ENCODE results near the gene IL17RC.

IL17RC gene

DNA sequence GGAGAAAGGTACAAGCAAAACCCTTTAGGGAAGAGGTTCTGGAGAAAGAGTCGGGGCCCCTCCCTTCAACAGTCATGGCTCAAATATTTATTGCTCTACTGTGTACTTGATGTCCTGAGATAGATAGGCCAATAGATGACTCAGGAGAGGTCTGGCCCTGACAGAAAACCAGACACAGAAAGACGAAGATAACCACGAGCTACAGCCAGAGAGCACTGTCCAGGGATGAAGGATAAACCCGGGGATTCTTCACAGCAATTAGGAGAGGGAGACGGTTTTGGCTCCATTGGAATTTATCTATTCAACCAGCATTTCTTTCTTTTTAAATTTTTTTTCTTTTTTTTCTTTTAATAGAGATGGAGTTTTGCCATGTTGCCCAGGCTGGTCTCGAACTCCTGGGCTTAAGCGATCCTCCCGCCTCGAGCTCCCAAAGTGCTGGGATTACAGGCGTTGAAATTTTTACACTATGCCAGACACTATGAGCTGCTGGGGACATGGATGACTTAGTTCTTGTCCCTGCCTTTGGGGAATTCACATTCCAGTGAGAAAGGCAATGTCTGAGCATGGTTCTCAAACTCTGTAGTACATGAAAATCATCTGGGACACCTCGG, 32.2 kb upstream of the IL17RC start:
- Histone ChIP-seq H2AK5ac (ENCODE audit: low read depth, low read length) (no peak overlapping the region), H3K4me2 (ENCODE audit: insufficient read depth, low read length, poor library complexity, severe bottlenecking) (no peak overlapping the region), H3K27me3 (ENCODE audit: control insufficient read depth in 3 of 3, insufficient read depth in 3 of 3, low read depth in 1 of 3, low read length in 3 of 3) (peaks cover 0 to 11% (median 0%) of the 10 kb centered on the region in 3 experiments), H4K8ac (ENCODE audit: low read depth, low read length) (no peak overlapping the region), H3K27ac (replicated peaks; ENCODE audit: low read length) (no peak overlapping the region), H2BK5ac (ENCODE audit: low read length) (no peak overlapping the region), H2BK120ac (ENCODE audit: low read depth, low read length) (no peak overlapping the region), H4K91ac (ENCODE audit: low read depth, low read length, poor library complexity) (no peak overlapping the region), H3K18ac (ENCODE audit: low read length) (no peak overlapping the region), H3K14ac (ENCODE audit: low read length) (no peak overlapping the region), H2AFZ (ENCODE audit: low read length) (no peak overlapping the region), H2BK15ac (ENCODE audit: low read length) (no peak overlapping the region), H3K79me1 (ENCODE audit: low read depth, low read length) (no peaks in the 10 kb centered on the region), H3K23ac (ENCODE audit: low read depth, low read length, poor library complexity) (no peak overlapping the region), H2BK12ac (ENCODE audit: low read length) (no peak overlapping the region), H3K9me3 (replicated peaks in 1 of 2; ENCODE audit: control insufficient read depth in 2 of 2, insufficient read depth in 1 of 2, low read depth in 1 of 2, low read length in 2 of 2) (no peaks in the 10 kb centered on the region), H3K4me3 (ENCODE audit: low read length in 2 of 2) (no peak overlapping the region), H3K4me1 (ENCODE audit: control insufficient read depth in 2 of 2, insufficient read depth in 1 of 2, low read depth in 1 of 2, low read length in 2 of 2) (no peaks in the 10 kb centered on the region), H3K4ac (ENCODE audit: low read length) (no peak overlapping the region), H3K36me3 (replicated peaks in 1 of 2; ENCODE audit: control insufficient read depth in 2 of 2, insufficient read depth in 2 of 2, low read length in 2 of 2) (no peaks in the 10 kb centered on the region), H3K9ac (ENCODE audit: low read depth, low read length, poor library complexity) (no peak overlapping the region)
- no CpG with 5 or more reads among the region's 11 CpGs for WGBS, 2 donors (ENCODE audit: extremely low coverage in 2 of 2, insufficient read length in 2 of 2, insufficient replicate concordance in 1 of 2)
- no peak for DNase-seq (ENCODE audit: low spot score)

DNA sequence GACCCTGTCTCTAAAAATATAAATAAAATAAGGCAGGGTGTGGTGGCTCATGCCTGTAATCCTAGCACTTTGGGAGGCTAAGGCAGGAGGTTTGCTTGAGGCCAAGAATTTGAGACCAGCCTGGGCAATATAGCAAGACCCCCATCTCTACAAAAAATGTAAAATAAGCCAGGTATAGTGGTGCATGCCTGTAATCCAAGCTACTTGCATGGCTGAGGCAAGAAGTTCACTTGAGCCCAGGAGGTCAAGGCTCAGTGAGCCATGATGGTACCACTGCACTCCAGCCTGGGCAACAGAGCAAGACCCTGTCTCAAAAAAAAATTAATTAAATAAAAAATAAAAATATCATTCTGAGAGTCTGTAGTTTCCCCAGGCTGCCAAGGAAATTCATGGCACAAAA, 30.6 kb upstream of the IL17RC start:
- Histone ChIP-seq H3K36me3 (replicated peaks in 1 of 2; ENCODE audit: control insufficient read depth in 2 of 2, insufficient read depth in 2 of 2, low read length in 2 of 2) (no peaks in the 10 kb centered on the region), H4K8ac (ENCODE audit: low read depth, low read length) (no peak overlapping the region), H2BK12ac (ENCODE audit: low read length) (no peak overlapping the region), H3K9ac (ENCODE audit: low read depth, low read length, poor library complexity) (no peak overlapping the region), H3K18ac (ENCODE audit: low read length) (no peak overlapping the region), H3K79me1 (ENCODE audit: low read depth, low read length) (peaks cover 5% of the 10 kb centered on the region), H2BK120ac (ENCODE audit: low read depth, low read length) (no peak overlapping the region), H3K4me1 (ENCODE audit: control insufficient read depth in 2 of 2, insufficient read depth in 1 of 2, low read depth in 1 of 2, low read length in 2 of 2) (no peaks in the 10 kb centered on the region), H3K14ac (ENCODE audit: low read length) (no peak overlapping the region), H3K4me3 (ENCODE audit: low read length in 2 of 2) (no peak overlapping the region), H2AK5ac (ENCODE audit: low read depth, low read length) (no peak overlapping the region), H3K4ac (ENCODE audit: low read length) (no peak overlapping the region), H2BK5ac (ENCODE audit: low read length) (no peak overlapping the region), H3K27ac (replicated peaks; ENCODE audit: low read length) (no peak overlapping the region), H3K27me3 (ENCODE audit: control insufficient read depth in 3 of 3, insufficient read depth in 3 of 3, low read depth in 1 of 3, low read length in 3 of 3) (peaks cover 0 to 8% (median 0%) of the 10 kb centered on the region in 3 experiments), H2AFZ (ENCODE audit: low read length) (no peak overlapping the region), H3K9me3 (replicated peaks in 1 of 2; ENCODE audit: control insufficient read depth in 2 of 2, insufficient read depth in 1 of 2, low read depth in 1 of 2, low read length in 2 of 2) (no peaks in the 10 kb centered on the region), H4K91ac (ENCODE audit: low read depth, low read length, poor library complexity) (no peak overlapping the region), H3K23ac (ENCODE audit: low read depth, low read length, poor library complexity) (no peak overlapping the region), H2BK15ac (ENCODE audit: low read length) (no peak overlapping the region), H3K4me2 (ENCODE audit: insufficient read depth, low read length, poor library complexity, severe bottlenecking) (no peak overlapping the region)
- DNase-seq (ENCODE audit: low spot score), result no peak

DNA sequence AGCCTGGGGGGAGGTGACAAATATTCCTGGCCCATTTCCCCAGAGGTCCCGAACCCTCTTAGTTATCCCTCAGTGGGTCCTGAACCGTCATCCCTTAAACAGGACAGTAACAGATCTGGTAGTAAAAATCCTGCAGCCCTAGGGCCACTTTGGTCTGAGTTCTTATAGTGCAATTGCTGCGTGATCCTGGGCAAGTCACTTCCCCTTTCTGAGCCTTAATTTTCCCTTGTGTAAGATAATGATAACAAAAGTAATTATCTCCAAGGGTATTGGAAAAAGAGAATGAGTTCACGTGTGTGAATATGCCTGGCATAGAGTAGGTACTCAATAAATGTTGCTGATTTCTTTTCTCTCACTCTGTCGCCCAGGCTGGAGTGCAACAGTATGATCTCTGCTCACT, 29.4 kb upstream of the IL17RC start:
- H3K9me3 ChIP-seq (replicated peaks in 1 of 2; ENCODE audit: control insufficient read depth in 2 of 2, insufficient read depth in 1 of 2, low read depth in 1 of 2, low read length in 2 of 2), result peaks cover 0 to 3% of the 10 kb centered on the region in 2 donors
- H3K4me1 ChIP-seq (ENCODE audit: control insufficient read depth in 2 of 2, insufficient read depth in 1 of 2, low read depth in 1 of 2, low read length in 2 of 2), result peaks cover 0 to 1% of the 10 kb centered on the region in 2 donors

DNA sequence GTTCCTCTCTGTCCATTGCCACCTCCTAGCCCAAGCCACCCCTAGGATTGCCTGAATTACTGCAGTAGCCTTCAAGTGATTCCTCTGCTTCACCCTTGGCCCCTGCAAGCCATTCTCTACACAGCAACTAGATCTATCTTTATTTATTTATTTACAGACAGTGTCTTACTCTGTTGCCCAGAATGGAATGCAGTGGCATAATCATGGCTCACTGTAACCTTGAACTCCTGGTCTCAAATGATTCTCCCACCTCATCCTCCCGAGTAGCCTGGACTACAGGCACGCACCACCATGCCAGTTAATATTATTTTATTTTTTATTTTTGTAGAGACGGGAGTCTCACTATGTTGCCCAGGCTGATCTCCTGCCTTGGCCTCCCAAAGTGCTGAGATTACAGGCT, 28.4 kb upstream of the IL17RC start:
- Histone ChIP-seq H3K27me3 (ENCODE audit: control insufficient read depth in 3 of 3, insufficient read depth in 3 of 3, low read depth in 1 of 3, low read length in 3 of 3) (peaks cover 0 to 8% (median 0%) of the 10 kb centered on the region in 3 experiments), H3K27ac (replicated peaks; ENCODE audit: low read length) (no peak overlapping the region), H3K79me1 (ENCODE audit: low read depth, low read length) (peaks cover 5% of the 10 kb centered on the region), H2BK120ac (ENCODE audit: low read depth, low read length) (no peak overlapping the region), H4K91ac (ENCODE audit: low read depth, low read length, poor library complexity) (no peak overlapping the region), H3K9ac (ENCODE audit: low read depth, low read length, poor library complexity) (no peak overlapping the region), H3K36me3 (replicated peaks in 1 of 2; ENCODE audit: control insufficient read depth in 2 of 2, insufficient read depth in 2 of 2, low read length in 2 of 2) (peaks cover 11 to 20% of the 10 kb centered on the region in 2 donors), H2BK15ac (ENCODE audit: low read length) (no peak overlapping the region), H3K9me3 (replicated peaks in 1 of 2; ENCODE audit: control insufficient read depth in 2 of 2, insufficient read depth in 1 of 2, low read depth in 1 of 2, low read length in 2 of 2) (peaks cover 0 to 3% of the 10 kb centered on the region in 2 donors), H3K14ac (ENCODE audit: low read length) (no peak overlapping the region), H3K23ac (ENCODE audit: low read depth, low read length, poor library complexity) (no peak overlapping the region), H2BK12ac (ENCODE audit: low read length) (no peak overlapping the region), H3K18ac (ENCODE audit: low read length) (no peak overlapping the region), H2AK5ac (ENCODE audit: low read depth, low read length) (no peak overlapping the region), H2BK5ac (ENCODE audit: low read length) (no peak overlapping the region), H3K4me3 (ENCODE audit: low read length in 2 of 2) (no peak overlapping the region), H4K8ac (ENCODE audit: low read depth, low read length) (no peak overlapping the region), H3K4me2 (ENCODE audit: insufficient read depth, low read length, poor library complexity, severe bottlenecking) (no peak overlapping the region), H3K4ac (ENCODE audit: low read length) (no peak overlapping the region), H3K4me1 (ENCODE audit: control insufficient read depth in 2 of 2, insufficient read depth in 1 of 2, low read depth in 1 of 2, low read length in 2 of 2) (peaks cover 0 to 1% of the 10 kb centered on the region in 2 donors), H2AFZ (ENCODE audit: low read length) (no peak overlapping the region)
- WGBS, 2 donors (ENCODE audit: extremely low coverage in 2 of 2, insufficient read length in 2 of 2, insufficient replicate concordance in 1 of 2), result no CpG with 5 or more reads among the region's 3 CpGs
- DNase-seq (ENCODE audit: low spot score), result no peak

More for the DNA sequence above, 29.4 kb upstream of the IL17RC start:
- H3K4me3 ChIP-seq (ENCODE audit: low read length in 2 of 2), result no peak overlapping the region
- H4K91ac ChIP-seq (ENCODE audit: low read depth, low read length, poor library complexity), result no peak overlapping the region
- no peak overlapping the region for H2AFZ ChIP-seq (ENCODE audit: low read length)
- H3K23ac ChIP-seq (ENCODE audit: low read depth, low read length, poor library complexity), result no peak overlapping the region
- H3K4me2 ChIP-seq (ENCODE audit: insufficient read depth, low read length, poor library complexity, severe bottlenecking), result no peak overlapping the region
- no peak overlapping the region for H3K9ac ChIP-seq (ENCODE audit: low read depth, low read length, poor library complexity)
- no peak overlapping the region for H2BK15ac ChIP-seq (ENCODE audit: low read length)
- no peak overlapping the region for H4K8ac ChIP-seq (ENCODE audit: low read depth, low read length)
- no peak overlapping the region for H2BK5ac ChIP-seq (ENCODE audit: low read length)
- H2BK12ac ChIP-seq (ENCODE audit: low read length), result no peak overlapping the region
- H3K79me1 ChIP-seq (ENCODE audit: low read depth, low read length), result peaks cover 5% of the 10 kb centered on the region
- no peak overlapping the region for H3K27ac ChIP-seq (replicated peaks; ENCODE audit: low read length)
- DNase-seq (ENCODE audit: low spot score), result no peak
- WGBS, 2 donors (ENCODE audit: extremely low coverage in 2 of 2, insufficient read length in 2 of 2, insufficient replicate concordance in 1 of 2), result no CpG with 5 or more reads among the region's 5 CpGs
- peaks cover 2 to 10% of the 10 kb centered on the region in 2 donors for H3K36me3 ChIP-seq (replicated peaks in 1 of 2; ENCODE audit: control insufficient read depth in 2 of 2, insufficient read depth in 2 of 2, low read length in 2 of 2)
- peaks cover 0 to 8% (median 0%) of the 10 kb centered on the region in 3 experiments for H3K27me3 ChIP-seq (ENCODE audit: control insufficient read depth in 3 of 3, insufficient read depth in 3 of 3, low read depth in 1 of 3, low read length in 3 of 3)
- H3K4ac ChIP-seq (ENCODE audit: low read length), result no peak overlapping the region
- no peak overlapping the region for H2BK120ac ChIP-seq (ENCODE audit: low read depth, low read length)
- no peak overlapping the region for H2AK5ac ChIP-seq (ENCODE audit: low read depth, low read length)
- H3K18ac ChIP-seq (ENCODE audit: low read length), result no peak overlapping the region
- no peak overlapping the region for H3K14ac ChIP-seq (ENCODE audit: low read length)
